GM18517 (cell line): ENCODE measurements around the gene NBAS.

Experiments used
- ATAC-seq: cut with Tn5 transposase; IDR thresholded peaks from one replicate; pipeline ENCODE4 v1.9.1; 2021; ENCODE audit warnings: mild to moderate bottlenecking, moderate library complexity; ENCODE audit not compliant: unreplicated experiment

The NBAS gene

GRCh38 chr2:15152382-15152781 lies 408.8 kb downstream of the NBAS start:
- ATAC-seq: no peak

DNA sequence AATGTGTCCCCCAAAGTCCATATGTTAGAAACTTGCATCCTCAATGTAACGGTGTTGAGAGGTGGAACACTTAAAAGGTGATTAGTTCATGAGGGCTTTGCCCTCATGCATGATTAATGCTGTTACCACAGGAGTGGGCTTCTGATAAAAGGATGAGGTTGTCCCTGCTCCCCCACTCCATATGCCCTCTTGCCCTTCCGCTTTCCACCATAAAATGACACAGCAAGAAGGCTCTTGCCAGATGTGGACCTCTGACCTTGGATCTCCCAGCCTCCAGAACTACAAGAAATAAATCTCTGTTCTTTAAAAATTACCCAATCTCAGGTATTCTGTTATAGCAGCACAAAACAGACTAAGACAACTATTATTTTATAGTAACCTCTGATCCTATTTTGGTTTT lies 412.1 kb downstream of the NBAS start:
- ATAC-seq: no peak

DNA sequence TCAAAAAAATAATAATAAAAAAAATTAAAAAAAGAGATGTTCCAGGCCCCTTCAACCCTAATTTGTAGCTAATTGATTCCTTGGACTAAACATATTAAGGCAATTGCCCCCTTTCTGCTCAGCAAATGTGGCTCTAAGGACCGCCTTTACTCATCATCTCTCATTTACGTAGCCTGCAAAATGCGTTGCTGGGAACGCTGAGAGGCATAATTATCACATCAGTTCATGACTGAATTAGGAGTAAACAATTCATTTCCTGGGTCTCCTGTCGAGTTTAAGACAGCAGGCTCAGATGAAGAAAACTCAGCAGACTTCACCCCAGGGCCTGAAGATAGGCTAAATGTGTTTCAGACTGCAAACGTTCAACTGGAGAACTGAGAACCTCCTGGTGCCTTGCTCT lies 413.5 kb downstream of the NBAS start:
- no peak for ATAC-seq

DNA sequence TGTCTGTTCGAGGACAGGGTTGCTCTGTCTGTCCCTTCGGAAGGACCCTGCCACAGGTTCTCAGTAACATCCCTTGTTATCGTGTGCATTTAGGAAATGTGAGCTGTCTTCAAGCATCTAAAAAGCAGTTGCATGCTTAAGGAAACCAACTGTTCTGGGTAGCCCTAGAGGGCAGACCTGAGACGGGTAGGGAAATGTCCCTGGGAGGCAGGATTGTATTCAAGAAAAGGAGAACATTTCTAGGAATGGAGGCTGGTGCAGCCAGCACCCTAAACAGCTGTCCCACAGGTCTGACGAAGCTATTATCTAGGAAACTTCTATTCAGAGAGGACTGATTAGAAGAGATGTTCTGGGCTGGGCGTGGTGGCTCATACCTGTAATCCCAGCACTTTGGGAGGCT lies 414.2 kb downstream of the NBAS start:
- no peak for ATAC-seq

DNA sequence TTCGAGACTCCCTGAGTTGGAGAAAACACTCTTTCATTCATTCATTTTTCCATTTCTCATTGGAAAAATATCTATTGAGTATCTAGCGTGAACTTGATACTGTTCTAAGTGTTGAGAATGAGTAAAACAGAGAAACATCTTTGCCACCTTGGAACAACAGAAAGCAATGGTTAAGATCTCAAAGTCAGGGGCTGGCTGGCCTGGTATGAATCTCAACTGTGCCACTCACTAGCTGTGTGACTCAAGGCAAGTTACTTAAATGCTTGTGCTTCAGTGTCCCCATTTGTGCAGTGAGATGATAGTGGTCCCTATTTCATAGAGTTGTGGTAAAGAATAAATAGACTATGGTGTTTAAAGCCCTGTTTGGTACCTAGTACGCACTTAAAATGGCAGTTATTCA lies 415.2 kb downstream of the NBAS start:
- no peak for ATAC-seq

- ATAC-seq: no peak
Observed at GRCh38 chr2:15145046-15145817, 415.9 kb downstream of the NBAS start.

DNA sequence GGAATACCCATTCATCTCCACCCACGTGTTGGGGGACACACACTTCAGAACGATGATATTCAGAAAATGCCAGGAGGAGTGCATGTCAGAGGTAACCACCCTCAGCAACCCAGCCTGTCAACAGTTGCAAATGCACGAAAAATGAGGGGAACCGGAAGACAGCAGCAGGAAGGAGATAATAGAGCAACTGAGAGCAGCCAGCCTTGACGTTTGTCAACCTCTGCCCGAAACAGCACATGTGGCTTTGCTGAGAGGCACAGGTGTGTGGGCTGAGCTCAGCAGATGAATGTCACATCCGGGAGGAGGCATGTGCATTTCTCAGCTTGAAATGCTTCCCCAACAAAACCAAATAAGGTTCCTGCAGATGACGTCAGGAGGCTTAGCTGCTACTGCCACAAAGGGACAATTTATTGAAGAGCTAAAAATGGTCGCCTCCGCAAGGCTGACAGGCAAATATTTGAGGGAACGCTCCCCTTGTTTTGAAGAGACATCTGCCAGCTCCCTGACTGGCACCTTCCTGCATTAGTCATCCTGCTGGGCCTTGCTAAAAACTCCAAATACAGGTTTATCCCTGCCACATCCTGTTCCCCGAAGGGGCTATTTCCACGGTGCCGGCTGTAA lies 419.0 kb downstream of the NBAS start:
- peak; percentile 100 for ATAC-seq

- no peak for ATAC-seq
Observed at GRCh38 chr2:15141211-15141610, 419.9 kb downstream of the NBAS start.

DNA sequence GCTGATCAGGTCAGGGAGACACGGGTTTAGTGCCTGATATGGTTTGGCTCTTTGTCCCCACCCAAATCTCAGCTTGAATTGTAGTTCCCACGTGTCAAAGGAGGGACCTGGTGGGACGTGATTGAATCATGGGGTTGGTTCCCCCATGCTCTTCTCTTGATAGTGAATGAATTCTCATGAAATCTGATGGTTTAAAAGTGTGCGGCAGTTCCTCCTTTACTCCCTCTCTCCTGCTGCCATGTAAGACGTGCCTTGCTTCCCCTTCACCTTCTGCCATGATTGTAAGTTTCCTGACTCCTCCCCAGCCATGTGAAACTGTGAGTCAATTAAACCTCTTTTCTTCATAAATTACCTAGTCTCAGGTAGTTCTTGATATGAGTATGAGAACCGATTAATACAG lies 424.5 kb downstream of the NBAS start:
- no peak for ATAC-seq

- ATAC-seq: no peak
Observed at GRCh38 chr2:15134957-15135356, 426.2 kb downstream of the NBAS start.

- ATAC-seq: no peak
Observed at GRCh38 chr2:15133461-15133860, 427.7 kb downstream of the NBAS start.

GRCh38 chr2:15128846-15129245 lies 432.3 kb downstream of the NBAS start:
- no peak for ATAC-seq

- ATAC-seq: no peak
Observed at GRCh38 chr2:15127876-15128275, 433.3 kb downstream of the NBAS start.

- no peak for ATAC-seq
Observed at GRCh38 chr2:15127301-15127700, 433.8 kb downstream of the NBAS start.

DNA sequence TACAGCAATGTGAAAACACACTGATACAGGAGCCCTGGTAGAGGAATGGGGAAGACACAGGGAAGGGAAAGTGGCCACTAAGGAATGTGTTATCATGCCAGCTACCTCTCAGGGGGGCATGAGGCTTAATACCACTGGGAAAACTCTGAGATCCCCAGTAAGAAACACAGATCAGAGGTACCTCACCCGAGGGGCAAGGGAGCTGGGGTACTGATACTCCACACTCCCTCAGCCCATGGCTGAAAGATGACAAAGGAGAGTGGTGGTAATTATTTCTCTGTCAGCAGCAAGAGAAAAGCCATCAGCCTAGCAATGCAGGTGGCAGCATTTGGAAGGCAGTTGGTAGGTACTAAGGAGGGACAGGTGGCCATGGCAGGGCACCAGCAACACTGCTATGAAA lies 434.8 kb downstream of the NBAS start:
- no peak for ATAC-seq

DNA sequence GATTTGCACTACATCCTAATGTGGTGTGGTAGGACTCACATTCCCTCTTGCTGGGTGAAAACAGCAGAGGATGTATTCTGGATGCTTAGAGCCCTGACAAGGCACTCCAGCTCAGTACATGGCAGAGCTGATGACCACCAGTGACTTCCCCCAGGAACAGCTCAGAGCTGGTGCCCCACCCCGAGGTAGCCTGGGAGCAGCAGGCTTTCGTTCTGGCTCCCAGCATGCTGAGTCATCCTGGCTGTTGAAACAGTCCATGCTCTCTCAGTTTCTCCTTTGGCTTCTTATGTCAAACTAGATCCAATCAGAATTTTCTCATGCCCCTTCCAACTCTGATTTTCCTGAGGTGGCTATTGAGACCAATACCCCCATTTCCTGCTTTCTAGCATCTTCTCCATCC lies 438.2 kb downstream of the NBAS start:
- ATAC-seq: no peak

- ATAC-seq: no peak
Observed at GRCh38 chr2:15120631-15121030, 440.5 kb downstream of the NBAS start.

DNA sequence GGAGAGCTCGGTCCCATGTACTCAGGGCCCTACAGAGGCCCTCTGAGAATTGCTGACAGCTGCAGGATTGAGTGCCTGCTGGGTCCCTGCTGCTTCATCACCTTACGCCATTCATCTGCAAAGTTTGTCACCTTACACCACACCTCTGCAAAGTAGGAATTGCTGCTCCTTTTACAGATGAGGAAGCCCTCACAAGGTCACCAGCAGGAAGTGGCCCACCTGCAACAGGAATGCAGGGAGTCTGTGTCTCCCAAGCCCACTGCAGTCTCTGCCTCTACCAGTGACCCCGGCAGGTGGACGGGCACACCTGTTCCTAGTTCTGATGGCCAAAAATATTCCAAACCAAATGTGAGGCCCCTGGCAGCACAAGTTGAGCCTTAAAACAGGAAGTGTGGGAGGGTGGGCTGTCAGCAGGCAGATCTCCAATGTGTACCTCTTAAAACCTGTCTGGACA lies 441.4 kb downstream of the NBAS start:
- ATAC-seq: no peak

- ATAC-seq: no peak
Observed at GRCh38 chr2:15117409-15118050, 443.6 kb downstream of the NBAS start.
